GM19455 (cell line): ENCODE results near the gene FLOT1.

ENCODE experiments used
- ATAC-seq: cut with Tn5 transposase; IDR thresholded peaks from one replicate; pipeline ENCODE4 v1.9.1; 2021; ENCODE audit not compliant: unreplicated experiment

FLOT1 gene

GRCh38 chr6:30682143-30683117 is 60.1 kb downstream of the FLOT1 start:
- ATAC-seq, result peak; percentile 46

DNA sequence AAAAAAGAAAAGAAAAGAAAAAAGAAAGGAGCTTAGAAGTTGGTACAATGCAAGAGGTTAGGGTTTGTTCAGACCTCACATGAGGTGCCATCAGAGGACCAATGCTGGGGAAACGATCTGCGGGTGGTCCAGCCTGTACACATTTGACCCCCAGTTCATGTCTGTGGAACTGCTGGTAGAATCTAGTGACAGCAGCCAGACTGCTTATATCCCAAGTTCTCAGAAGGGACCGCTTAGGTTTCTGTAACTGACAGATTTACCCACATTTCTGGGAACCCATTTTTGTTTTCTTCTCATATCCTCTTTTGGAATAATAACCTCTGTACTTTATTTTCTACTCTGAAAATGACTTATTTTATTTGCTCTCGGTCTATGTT is 60.7 kb downstream of the FLOT1 start:
- ATAC-seq, result no peak

GRCh38 chr6:30679765-30680535 is 62.5 kb downstream of the FLOT1 start:
- no peak for ATAC-seq

GRCh38 chr6:30678964-30679726 is 63.3 kb downstream of the FLOT1 start:
- ATAC-seq, result no peak
